SKM-1 treated with dmso at 0.1 percent for 144 hours (cell line): ENCODE data around the gene UMODL1.

Experiments used
- DNase-seq: peaks from one replicate; lab custom pipeline; 2025; ENCODE audit not compliant: unreplicated experiment; lab: John Stamatoyannopoulos, UW

The UMODL1 gene

GRCh38 chr21:42038826-42039425 lies 32.2 kb upstream of the UMODL1 start:
- DNase-seq, result no peak

GRCh38 chr21:42039470-42039901 lies 31.6 kb upstream of the UMODL1 start:
- DNase-seq, result no peak

- no peak for DNase-seq
These were observed 31.2 kb upstream of the UMODL1 start for GRCh38 chr21:42039911-42040351.

GRCh38 chr21:42040411-42041180 lies 30.5 kb upstream of the UMODL1 start:
- no peak for DNase-seq

- DNase-seq, result no peak
These were observed 29.9 kb upstream of the UMODL1 start for GRCh38 chr21:42041246-42041645.

- DNase-seq, result no peak
These were observed 29.4 kb upstream of the UMODL1 start for GRCh38 chr21:42041711-42042110.

- no peak for DNase-seq
These were observed 28.5 kb upstream of the UMODL1 start for GRCh38 chr21:42042651-42043050.

- no peak for DNase-seq
These were observed 27.8 kb upstream of the UMODL1 start for GRCh38 chr21:42043201-42043895.

- DNase-seq, result no peak
These were observed 27.2 kb upstream of the UMODL1 start for GRCh38 chr21:42043961-42044360.

GRCh38 chr21:42044871-42045495 lies 26.1 kb upstream of the UMODL1 start:
- no peak for DNase-seq

- DNase-seq, result no peak
These were observed 23.1 kb upstream of the UMODL1 start for GRCh38 chr21:42047821-42048613.

- no peak for DNase-seq
These were observed 22.1 kb upstream of the UMODL1 start for GRCh38 chr21:42048870-42049577.

GRCh38 chr21:42049578-42050430 lies 21.3 kb upstream of the UMODL1 start:
- DNase-seq, result no peak

- DNase-seq, result no peak
These were observed 19.3 kb upstream of the UMODL1 start for GRCh38 chr21:42051788-42052187.

- DNase-seq, result no peak
These were observed 15.7 kb upstream of the UMODL1 start for GRCh38 chr21:42055425-42055824.

- DNase-seq, result no peak
These were observed 14.6 kb upstream of the UMODL1 start for GRCh38 chr21:42056468-42056867.

GRCh38 chr21:42056996-42057689 lies 14.0 kb upstream of the UMODL1 start:
- DNase-seq, result no peak

GRCh38 chr21:42057851-42058437 lies 13.2 kb upstream of the UMODL1 start:
- DNase-seq, result no peak
